Kidney (tissue), 14 donors: ENCODE data around the gene SOS2. TPM values are rescaled to one million over a fixed set of nuclear protein-coding genes. Genes with fewer than 3 reads are reported as not detected.

Experiments used
- DNase-seq, 5 donors: peaks; one replicate each; pipeline ENCODE4 v3.0.0-alpha.2; 2013 to 2020
- FAIRE-seq: peaks from 2 replicates; lab custom pipeline; 2012; peaks lifted over from hg19 to GRCh38; lab: Jason Lieb, UNC
- H3K27ac ChIP-seq, 2 donors: one replicate each; pipeline ENCODE4 v1.7.0; 2013; ENCODE audit warnings: low read depth in 2 of 2, low read length in 2 of 2, inconsistent platforms in 1 of 2
- H3K27me3 ChIP-seq: one replicate; pipeline ENCODE4 v1.7.1; 2013; ENCODE audit warnings: low read length, inconsistent platforms; ENCODE audit not compliant: control insufficient read depth, insufficient read depth
- H3K36me3 ChIP-seq, 3 donors: one replicate each; pipeline versions ENCODE4 v1.7.0 to v1.7.1; 2013; ENCODE audit warnings: low read length in 3 of 3, control low read depth in 1 of 3, inconsistent platforms in 1 of 3; ENCODE audit not compliant: insufficient read depth in 3 of 3, control insufficient read depth in 2 of 3
- H3K4me1 ChIP-seq, 3 donors: one replicate each; pipeline versions ENCODE4 v1.7.0 to v1.7.1; 2013; ENCODE audit warnings: low read length in 3 of 3, inconsistent platforms in 1 of 3, low read depth in 1 of 3; ENCODE audit not compliant: control insufficient read depth in 2 of 3, insufficient read depth in 2 of 3
- H3K4me3 ChIP-seq, 3 donors: one replicate each; pipeline versions ENCODE4 v1.7.0 to v1.8.1; 2013; ENCODE audit warnings: low read length in 3 of 3, control low read depth in 1 of 3, inconsistent platforms in 1 of 3
- H3K9ac ChIP-seq, 3 donors: one replicate each; pipeline versions ENCODE4 v1.7.0 to v1.7.1; 2013; ENCODE audit warnings: low read length in 3 of 3, control low read depth in 1 of 3, inconsistent platforms in 1 of 3
- H3K9me3 ChIP-seq, 3 donors: one replicate each; pipeline versions ENCODE4 v1.7.0 to v1.7.1; 2013; ENCODE audit warnings: low read length in 3 of 3, control low read depth in 1 of 3, inconsistent platforms in 1 of 3; ENCODE audit not compliant: control insufficient read depth in 2 of 3, insufficient read depth in 1 of 3
- CTCF ChIP-seq: IDR thresholded peaks from 3 replicates; pipeline ENCODE4 v1.5.1; 2012; ENCODE audit warnings: mild to moderate bottlenecking, moderate library complexity, borderline replicate concordance; ENCODE audit not compliant: insufficient read depth; ENCODE audit errors: extremely low read depth
- intact Hi-C: fragments of 100-400 bp; cut with DNase I; formaldehyde crosslinking; loops from one replicate; pipeline ENCODE4 v1.11.1; 2022
- polyA plus RNA-seq: library from polyadenylated mRNA; stranded (reverse); fragments of 350-450 nt; fragmentation: Illumina TruSeq; extraction: RNeasy Lipid Tissue Mini Kit (QIAGEN cat#74804); gene quantifications from one replicate; pipeline ENCODE4 v1.2.3, GENCODE V29; 2014; ENCODE audit warnings: low read depth, low replicate concordance; ENCODE audit not compliant: insufficient read depth
- total RNA-seq: library from RNA; stranded (reverse); fragmentation: NEBNext Ultra II Directional; extraction: Animal tissue kit (Norgen Biotek cat#: 25700); gene quantifications from one replicate; pipeline ENCODE4 v1.2.1, GENCODE V29; 2021
- donor health status: control.
- donor health status: control.
- donor health status: control.
- donor health status: control.
- donor health status: control.
- donor health status: DM: yes; HTN: yes; CAD: no.
- donor health status: Normal renal cell carcinoma (clear cell type).

SOS2 gene
- total and polyA plus RNA-seq, 2 donors from 2014 or later: 11.9 to 39.7 TPM

- no peaks in the 10 kb centered on the region for H3K9me3 ChIP-seq
- H3K27ac ChIP-seq: no peak overlapping the region
- TF ChIP-seq CTCF: no peak
- no peaks in the 10 kb centered on the region for H3K27me3 ChIP-seq
- no peak for DNase-seq
- H3K4me1 ChIP-seq: no peaks in the 10 kb centered on the region
- FAIRE-seq: no peak
- intact Hi-C loops: no loop called here
- H3K4me3 ChIP-seq: no peak overlapping the region
- H3K36me3 ChIP-seq: no peaks in the 10 kb centered on the region
- H3K9ac ChIP-seq: no peak overlapping the region
Measured at GRCh38 chr14:50084666-50085065, 146.7 kb downstream of the SOS2 start.

GRCh38 chr14:50083467-50084337, 147.7 kb downstream of the SOS2 start:
- no peaks in the 10 kb centered on the region for H3K36me3 ChIP-seq
- H3K9me3 ChIP-seq: no peaks in the 10 kb centered on the region
- TF ChIP-seq CTCF: no peak
- no peak overlapping the region for H3K4me3 ChIP-seq
- H3K27ac ChIP-seq: no peak overlapping the region
- DNase-seq (peak in 1 of 5 donors; percentile 60), FAIRE-seq (no peak)
- H3K4me1 ChIP-seq: no peaks in the 10 kb centered on the region
- intact Hi-C loops: no loop called here
- H3K9ac ChIP-seq: no peak overlapping the region
- H3K27me3 ChIP-seq: no peaks in the 10 kb centered on the region

- Histone ChIP-seq H3K9ac (no peak overlapping the region), H3K27me3 (no peaks in the 10 kb centered on the region), H3K36me3 (no peaks in the 10 kb centered on the region), H3K9me3 (no peaks in the 10 kb centered on the region), H3K4me3 (no peak overlapping the region), H3K4me1 (no peaks in the 10 kb centered on the region), H3K27ac (no peak overlapping the region)
- FAIRE-seq (no peak), DNase-seq (no peak)
- no peak for TF ChIP-seq CTCF
- intact Hi-C loops: no loop called here
Measured at GRCh38 chr14:50082784-50083466, 148.5 kb downstream of the SOS2 start.
